ENCODE measurements around the gene UNG.

DNA sequence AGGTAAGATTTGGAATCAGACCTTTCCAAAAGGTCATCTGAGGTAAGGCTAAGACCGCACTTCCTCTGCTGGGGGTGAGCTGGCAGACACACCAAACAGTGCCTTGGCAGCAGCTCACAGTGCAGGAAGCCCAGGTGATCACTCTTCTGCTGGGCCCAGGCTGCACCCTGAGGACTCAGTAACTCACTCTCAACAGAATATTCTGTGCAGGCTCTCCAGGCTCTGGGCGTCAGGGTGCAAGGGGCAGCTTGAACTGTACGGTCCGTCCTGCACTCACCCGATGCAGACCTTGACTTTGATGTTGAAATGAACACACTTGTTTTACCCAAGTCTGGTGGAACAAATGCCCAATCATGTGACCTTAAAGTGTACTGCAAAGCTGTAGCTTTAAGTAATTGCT lies 10.1 kb upstream of the UNG start:
- TF ChIP-seq, protein P1, sequence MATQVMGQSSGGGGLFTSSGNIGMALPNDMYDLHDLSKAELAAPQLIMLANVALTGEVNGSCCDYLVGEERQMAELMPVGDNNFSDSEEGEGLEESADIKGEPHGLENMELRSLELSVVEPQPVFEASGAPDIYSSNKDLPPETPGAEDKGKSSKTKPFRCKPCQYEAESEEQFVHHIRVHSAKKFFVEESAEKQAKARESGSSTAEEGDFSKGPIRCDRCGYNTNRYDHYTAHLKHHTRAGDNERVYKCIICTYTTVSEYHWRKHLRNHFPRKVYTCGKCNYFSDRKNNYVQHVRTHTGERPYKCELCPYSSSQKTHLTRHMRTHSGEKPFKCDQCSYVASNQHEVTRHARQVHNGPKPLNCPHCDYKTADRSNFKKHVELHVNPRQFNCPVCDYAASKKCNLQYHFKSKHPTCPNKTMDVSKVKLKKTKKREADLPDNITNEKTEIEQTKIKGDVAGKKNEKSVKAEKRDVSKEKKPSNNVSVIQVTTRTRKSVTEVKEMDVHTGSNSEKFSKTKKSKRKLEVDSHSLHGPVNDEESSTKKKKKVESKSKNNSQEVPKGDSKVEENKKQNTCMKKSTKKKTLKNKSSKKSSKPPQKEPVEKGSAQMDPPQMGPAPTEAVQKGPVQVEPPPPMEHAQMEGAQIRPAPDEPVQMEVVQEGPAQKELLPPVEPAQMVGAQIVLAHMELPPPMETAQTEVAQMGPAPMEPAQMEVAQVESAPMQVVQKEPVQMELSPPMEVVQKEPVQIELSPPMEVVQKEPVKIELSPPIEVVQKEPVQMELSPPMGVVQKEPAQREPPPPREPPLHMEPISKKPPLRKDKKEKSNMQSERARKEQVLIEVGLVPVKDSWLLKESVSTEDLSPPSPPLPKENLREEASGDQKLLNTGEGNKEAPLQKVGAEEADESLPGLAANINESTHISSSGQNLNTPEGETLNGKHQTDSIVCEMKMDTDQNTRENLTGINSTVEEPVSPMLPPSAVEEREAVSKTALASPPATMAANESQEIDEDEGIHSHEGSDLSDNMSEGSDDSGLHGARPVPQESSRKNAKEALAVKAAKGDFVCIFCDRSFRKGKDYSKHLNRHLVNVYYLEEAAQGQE (IDR thresholded peaks at IDR 0.05; ENCODE audit: insufficient replicate concordance, low read depth): no peak
- TF ChIP-seq, protein P2, sequence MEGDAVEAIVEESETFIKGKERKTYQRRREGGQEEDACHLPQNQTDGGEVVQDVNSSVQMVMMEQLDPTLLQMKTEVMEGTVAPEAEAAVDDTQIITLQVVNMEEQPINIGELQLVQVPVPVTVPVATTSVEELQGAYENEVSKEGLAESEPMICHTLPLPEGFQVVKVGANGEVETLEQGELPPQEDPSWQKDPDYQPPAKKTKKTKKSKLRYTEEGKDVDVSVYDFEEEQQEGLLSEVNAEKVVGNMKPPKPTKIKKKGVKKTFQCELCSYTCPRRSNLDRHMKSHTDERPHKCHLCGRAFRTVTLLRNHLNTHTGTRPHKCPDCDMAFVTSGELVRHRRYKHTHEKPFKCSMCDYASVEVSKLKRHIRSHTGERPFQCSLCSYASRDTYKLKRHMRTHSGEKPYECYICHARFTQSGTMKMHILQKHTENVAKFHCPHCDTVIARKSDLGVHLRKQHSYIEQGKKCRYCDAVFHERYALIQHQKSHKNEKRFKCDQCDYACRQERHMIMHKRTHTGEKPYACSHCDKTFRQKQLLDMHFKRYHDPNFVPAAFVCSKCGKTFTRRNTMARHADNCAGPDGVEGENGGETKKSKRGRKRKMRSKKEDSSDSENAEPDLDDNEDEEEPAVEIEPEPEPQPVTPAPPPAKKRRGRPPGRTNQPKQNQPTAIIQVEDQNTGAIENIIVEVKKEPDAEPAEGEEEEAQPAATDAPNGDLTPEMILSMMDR (IDR thresholded peaks at IDR 0.05; ENCODE audit: insufficient read depth, low read length): no peak
- 0 out of 2 replicates have a peak, but pooled peaks have one; percentile 22 for TF ChIP-seq POLR2AphosphoS5 (IDR thresholded peaks at IDR 0.05; ENCODE audit: low read depth)
- TF ChIP-seq SPI1 (IDR thresholded peaks at IDR 0.05; ENCODE audit: borderline replicate concordance, low read depth): peak; percentile 63; the same call in 1 of the 2 replicates
- TF ChIP-seq GABPA (IDR thresholded peaks at IDR 0.05; ENCODE audit: low read depth): no peak

Data from HL-60 (cell line).